ENCODE measurements around the gene CLIC3.
"Not testable (repeated sequence)": the region's sequence is repeated elsewhere in the genome, so short reads cannot be mapped to it uniquely, and the experiment has no call there.

Gene CLIC3

DNA sequence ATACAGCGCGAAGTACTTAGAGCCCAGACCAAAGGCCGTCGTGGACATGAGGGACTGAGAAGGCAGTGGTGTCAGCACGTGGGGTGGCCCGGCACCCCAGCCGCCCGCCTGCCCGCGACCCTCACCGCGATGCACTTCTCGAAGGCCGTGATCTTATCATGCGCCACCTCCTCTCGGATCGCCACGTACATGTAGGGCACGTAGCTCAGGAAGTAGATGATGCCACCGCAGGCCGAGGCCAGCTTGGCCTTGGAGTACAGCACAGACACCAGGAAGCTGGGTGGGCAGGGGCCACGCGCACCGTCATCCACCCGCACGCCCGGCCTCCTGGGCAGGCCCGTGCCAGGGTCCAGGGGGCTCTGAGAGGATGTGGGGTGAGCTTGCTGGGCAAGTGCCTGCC is 20.7 kb upstream of the CLIC3 start:
- DNase-seq (ENCODE audit: low spot score): no peak

DNA sequence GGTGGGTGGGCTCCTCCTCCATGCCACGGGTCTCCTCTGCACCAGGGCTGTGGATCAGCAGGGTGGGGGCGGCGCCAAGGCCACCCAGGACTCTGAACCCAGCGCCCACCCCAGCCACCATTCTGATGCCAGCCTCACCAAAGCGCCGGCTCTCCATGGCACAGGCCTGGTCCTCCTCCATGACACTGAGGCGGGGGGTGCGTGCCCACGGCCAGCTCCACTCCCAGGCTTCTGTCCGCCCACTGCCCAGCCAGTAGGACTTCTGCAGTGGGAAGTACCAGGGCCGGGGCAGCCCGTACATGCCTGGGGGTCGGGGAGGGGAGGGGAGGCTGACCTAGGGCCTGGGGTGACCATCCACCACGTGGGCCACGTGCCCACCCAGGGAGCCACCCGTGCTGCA is 20.1 kb upstream of the CLIC3 start:
- no peak for DNase-seq (ENCODE audit: low spot score)

DNA sequence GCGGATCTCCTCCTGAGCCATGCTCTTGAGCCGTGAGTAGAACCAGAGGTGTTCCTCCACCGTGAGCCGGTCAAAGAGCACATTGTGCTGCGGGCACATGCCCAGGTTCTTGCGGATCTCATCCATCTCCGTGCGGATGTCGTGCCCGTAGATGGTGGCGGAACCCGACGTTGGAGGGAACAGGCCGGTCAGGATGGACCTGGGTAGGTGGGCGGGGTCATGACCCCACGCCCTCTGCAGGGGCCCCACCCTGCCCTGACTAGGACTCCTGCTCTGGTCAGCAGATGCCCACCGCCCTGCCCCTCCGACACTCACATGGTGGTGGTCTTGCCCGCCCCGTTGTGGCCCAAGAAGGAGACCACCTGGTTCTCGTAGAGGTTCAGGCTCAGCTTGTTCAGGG is 19.6 kb upstream of the CLIC3 start:
- DNase-seq (ENCODE audit: low spot score): no peak

- DNase-seq (ENCODE audit: low spot score): no peak
Measured at GRCh38 chr9:137015540-137015930, 19.2 kb upstream of the CLIC3 start.

DNA sequence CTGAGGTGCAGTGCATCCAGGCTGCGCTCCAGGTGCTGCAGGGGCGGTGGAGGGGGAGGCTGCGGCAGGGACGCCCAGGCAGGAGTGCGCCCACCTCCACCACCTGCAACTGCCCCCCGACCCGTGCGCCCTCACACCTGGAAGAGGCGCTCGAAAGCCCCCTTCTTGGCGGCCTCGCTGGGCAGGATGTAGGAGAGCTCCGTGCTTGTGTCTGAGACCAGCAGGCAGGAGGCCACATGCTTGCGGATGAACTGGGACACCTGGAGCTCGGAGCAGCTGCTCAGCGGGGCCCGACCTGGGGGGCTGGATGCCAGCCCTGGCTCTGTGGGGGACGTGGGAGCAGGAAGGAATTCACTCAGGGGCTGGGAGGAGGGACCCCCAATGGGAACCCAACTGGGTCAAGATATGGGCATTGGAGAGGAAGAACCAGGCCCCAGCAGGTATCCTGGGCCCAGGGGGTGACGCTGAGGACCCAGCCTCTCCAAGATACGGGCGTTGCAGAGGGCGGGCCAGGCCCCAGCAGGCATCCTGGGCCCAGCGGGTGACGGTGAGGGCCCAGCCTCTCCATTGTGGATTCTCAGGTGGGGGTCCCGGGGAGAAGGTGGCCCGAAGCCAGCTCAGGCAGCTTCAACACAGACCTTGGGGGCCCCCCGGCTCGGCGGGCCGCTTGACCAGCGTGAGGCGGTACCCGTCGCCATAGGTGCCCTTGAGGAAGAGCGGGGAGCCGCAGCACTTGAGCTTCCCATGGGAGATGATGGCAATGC is 18.6 kb upstream of the CLIC3 start:
- DNase-seq (ENCODE audit: low spot score): no peak

- DNase-seq (ENCODE audit: low spot score): no peak
Measured at GRCh38 chr9:137014166-137014565, 17.8 kb upstream of the CLIC3 start.

DNA sequence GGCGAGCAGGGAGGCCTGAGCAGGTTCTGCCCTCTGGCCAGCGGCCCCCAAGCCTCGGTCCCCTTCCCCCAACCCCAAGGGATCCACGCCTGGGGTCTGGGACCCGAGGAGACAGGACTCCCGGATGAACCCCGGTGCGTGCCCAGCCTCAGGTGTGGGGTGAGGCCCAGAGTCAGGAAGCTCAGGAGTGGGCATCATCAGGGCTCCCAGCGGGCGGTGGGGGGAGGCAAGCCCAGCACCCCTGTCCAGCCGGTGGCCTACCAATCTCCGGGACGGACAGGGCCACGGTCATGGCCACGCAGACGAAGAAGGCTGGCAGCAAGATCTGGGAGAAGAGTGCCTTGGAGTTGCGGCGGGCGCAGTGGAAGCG is 17.2 kb upstream of the CLIC3 start:
- DNase-seq (ENCODE audit: low spot score): no peak

GRCh38 chr9:137012694-137013570 is 16.6 kb upstream of the CLIC3 start:
- DNase-seq (ENCODE audit: low spot score): no peak

DNA sequence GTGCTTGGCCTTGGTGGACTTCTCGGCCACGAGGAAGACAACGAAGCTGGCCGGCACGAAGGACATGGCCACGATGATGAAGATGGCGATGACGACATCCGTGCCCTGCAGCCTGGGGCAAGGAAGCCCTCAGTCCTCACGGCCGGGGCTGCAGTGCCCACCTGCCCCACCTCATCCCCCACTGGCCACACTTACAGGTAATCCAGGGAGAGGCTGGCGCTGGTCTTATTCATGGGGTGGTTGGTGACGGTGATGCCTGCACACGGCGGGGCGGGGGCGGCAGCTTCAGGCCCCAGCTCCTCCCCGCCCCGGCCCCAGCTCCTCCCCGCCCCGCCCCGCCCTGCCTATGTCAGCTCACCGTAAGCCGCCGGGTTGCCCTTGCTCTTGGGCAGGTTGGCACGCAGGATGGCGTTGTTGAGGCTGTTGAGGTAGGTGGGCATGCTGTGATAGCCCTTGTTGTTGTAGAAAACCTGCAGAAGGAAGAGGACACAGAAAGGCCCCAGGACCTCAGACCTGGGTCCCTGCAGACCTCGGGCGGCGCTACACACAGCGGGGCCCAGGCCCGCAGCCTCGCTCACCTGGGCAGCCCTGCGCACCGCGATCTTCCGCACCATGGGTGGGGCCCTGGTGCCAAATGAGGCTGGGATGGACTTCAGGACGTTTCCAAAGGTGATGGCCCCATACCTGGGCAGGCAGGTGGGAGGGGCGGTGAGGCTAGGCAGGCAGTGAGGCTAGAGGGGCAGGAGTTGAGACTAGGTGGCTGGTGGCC is 15.7 kb upstream of the CLIC3 start:
- no peak for DNase-seq (ENCODE audit: low spot score)

- DNase-seq (ENCODE audit: low spot score): no peak
Measured at GRCh38 chr9:137011156-137011555, 14.8 kb upstream of the CLIC3 start.

- no peak for DNase-seq (ENCODE audit: low spot score)
Measured at GRCh38 chr9:137009938-137010732, 13.8 kb upstream of the CLIC3 start.

GRCh38 chr9:137009217-137009616 is 12.8 kb upstream of the CLIC3 start:
- no peak for DNase-seq (ENCODE audit: low spot score)

GRCh38 chr9:137008312-137008711 is 11.9 kb upstream of the CLIC3 start:
- no peak for DNase-seq (ENCODE audit: low spot score)

DNA sequence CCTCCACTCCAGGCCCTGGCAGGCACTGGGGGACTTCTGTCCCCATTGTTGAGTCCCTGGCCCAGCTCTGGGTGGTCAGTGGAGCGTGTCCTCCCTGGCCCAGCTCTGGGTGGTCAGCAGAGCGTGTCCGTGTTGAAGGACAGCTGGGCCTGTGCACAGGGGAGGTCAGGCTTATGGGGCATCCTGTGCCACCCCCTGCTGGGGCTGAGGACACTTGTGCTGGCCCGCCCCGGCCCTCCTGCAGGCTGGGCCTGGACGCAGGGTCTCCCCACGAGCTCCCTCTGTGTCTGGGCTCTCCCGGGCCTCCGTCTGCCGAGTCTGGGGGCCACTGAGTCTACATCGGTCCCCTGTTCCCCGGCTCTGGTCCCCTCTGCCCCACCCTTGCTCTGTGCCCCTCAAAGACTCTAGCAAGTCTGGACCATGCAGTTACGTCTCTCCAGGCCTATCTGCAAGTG is 11.5 kb upstream of the CLIC3 start:
- DNase-seq (ENCODE audit: low spot score): no peak

DNA sequence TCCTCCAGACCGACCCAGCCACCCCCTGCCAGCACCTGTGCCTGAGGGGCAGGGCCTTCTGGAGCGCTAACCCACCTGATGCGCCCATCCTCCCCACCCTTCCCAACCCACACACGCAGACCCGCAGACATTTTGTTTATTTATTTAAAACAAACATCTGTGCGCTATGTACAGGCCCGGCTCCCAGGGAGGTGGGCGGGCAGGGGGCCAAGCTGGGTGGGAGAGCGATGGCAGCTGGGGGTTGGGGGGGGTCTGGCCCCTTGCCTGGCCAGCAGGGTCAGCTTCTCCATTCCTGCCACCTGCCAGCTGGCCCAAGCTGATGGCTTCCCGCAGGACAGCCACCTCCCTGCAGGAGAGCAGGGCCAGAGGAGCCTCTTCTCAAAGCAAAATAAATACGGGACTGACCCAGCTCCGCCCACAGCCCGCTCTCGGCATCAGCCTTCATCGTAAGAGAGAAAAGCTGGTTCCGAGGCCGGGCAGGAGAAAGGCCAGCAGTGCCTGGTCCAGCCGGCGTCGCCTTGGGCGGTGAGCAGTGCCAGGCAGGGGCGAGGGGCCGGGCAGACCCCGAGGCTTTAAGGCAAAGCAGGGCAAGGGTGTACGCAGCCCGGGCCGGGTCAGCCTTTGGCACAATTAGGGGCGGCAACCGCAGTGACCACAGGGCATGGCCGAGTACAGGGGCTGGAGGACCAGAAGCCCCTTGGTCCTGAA is 10.9 kb upstream of the CLIC3 start:
- no peak for DNase-seq (ENCODE audit: low spot score)

DNA sequence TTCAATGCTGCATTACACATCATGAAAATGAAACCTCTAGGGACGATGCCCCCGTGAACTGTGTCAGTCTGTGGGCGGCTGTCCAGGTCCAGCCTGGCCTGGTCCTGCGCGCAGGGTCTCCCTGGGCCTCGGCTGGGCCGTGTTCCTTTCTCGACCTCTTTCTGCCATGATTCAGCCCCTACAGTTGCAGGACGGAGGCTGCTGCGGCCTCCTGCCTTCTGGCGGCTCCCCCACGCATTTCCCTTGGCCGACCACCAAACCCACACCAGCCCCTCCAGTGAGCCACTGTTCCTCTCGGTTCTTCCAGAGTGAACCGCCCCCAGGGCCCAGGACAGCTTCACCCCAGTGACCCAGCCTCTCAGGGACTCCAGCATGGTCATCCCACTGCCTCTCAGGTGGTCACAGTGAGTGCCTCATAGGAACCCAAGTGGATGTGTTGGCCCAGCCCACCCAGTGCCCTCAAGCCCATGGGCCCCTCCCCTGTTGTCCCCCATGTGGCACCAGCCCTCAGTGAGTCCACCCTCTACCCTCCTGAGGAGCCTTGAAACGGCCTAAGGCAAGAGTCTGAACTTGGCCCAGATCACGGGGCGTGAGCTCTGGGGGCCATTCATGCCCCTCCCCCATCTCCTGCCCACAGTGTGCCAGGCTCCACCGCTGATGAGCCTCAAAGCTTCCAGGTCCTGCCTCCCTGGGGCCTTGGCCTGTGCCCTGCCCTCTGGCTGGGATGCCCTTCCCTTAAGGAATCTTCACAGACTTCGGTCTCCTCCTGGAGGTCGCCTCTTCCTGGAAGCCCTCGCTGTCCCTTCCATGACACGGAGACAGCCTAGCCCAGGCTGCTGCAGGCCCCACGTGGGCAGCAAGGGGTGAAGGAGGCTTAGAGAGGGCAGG is 10.0 kb upstream of the CLIC3 start:
- DNase-seq (ENCODE audit: low spot score): no peak

DNA sequence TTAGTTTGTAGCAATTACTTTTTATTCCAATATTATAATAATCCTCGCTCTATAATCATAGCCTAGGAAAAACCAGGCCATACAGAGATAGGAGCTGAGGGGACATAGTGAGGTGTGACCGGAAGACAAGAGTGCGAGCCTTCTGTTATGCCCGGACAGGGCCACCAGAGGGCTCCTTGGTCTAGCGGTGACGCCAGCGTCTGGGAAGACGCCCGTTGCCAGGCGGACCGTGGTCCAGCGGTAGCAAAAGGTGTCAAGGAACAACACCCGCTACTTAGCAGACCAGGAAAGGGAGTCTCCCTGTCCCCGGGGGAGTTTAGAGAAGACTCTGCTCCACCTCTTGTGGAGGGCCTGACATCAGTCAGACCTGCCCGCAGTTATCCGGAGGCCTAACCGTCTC is 7.9 kb upstream of the CLIC3 start:
- not testable (repeated sequence) for DNase-seq (ENCODE audit: low spot score)

DNA sequence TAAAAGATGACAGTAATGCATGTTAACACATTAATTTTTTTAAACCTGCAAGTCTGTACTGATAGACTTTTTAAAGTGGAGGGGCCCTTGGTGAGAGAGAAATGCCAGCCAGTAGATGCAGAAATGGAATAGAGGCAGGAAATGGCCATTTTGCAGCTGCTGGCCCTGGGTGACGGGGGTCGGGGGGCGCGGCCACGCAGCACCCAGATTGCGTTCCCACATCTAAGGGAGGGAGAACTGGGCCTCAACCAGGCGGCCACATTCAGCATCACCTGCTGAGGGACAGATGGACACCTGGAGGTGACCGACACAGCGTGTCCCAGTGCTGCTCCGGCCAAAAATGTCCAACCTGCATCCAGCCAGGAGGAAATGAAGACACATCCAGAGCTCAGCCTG is 6.3 kb upstream of the CLIC3 start:
- DNase-seq (ENCODE audit: low spot score): no peak

GRCh38 chr9:137001857-137002645 is 5.7 kb upstream of the CLIC3 start:
- no peak for DNase-seq (ENCODE audit: low spot score)

All from ecto neural progenitor cell (in vitro differentiated cells).